Mesodermal cell (in vitro differentiated cells): ENCODE measurements around the gene EVA1C.
"Not testable (repeated sequence)": the region's sequence is repeated elsewhere in the genome, so short reads cannot be mapped to it uniquely, and the experiment has no call there.

Experiments used
- H3K27ac ChIP-seq: 2 replicates; pipeline ENCODE4 v1.7.0; 2013; ENCODE audit warnings: mild to moderate bottlenecking, low read depth, low read length, moderate library complexity; ENCODE audit not compliant: severe bottlenecking
- H3K36me3 ChIP-seq: 2 replicates; pipeline ENCODE4 v1.7.1; 2013; ENCODE audit warnings: mild to moderate bottlenecking, low read length, moderate library complexity; ENCODE audit not compliant: control insufficient read depth, insufficient read depth
- H3K4me1 ChIP-seq: one replicate; pipeline ENCODE4 v1.7.1; 2013; ENCODE audit warnings: mild to moderate bottlenecking, low read length; ENCODE audit not compliant: insufficient read depth, control insufficient read depth, poor library complexity, severe bottlenecking
- H3K4me3 ChIP-seq: 2 replicates; pipeline ENCODE4 v1.7.0; 2013; ENCODE audit warnings: low read length, control low read depth, mild to moderate bottlenecking; ENCODE audit not compliant: insufficient read depth, poor library complexity, severe bottlenecking; ENCODE audit errors: extremely low read depth
- H3K9me3 ChIP-seq: 2 replicates; pipeline ENCODE4 v1.7.1; 2013; ENCODE audit warnings: mild to moderate bottlenecking, low read length, moderate library complexity; ENCODE audit not compliant: control insufficient read depth
- WGBS, 2 experiments: methylation state at CpG; one replicate each; pipeline ENCODE4 v1.1.5; 2013; ENCODE audit warnings: missing lambda C conversion rate in 2 of 2; ENCODE audit not compliant: insufficient coverage in 2 of 2; 5-methylcytosine and 5-hydroxymethylcytosine counted together

EVA1C gene

GRCh38 chr21:32548978-32549377 is 136.5 kb downstream of the EVA1C start:
- WGBS, 2 experiments: 76 to 84% methylated on average over 5 to 6 of the region's 8 CpGs
- Histone ChIP-seq H3K36me3 (no peaks in the 10 kb centered on the region), H3K9me3 (no peaks in the 10 kb centered on the region), H3K27ac (no peak overlapping the region), H3K4me3 (no peak overlapping the region), H3K4me1 (no peaks in the 10 kb centered on the region)

- H3K36me3 ChIP-seq: no peaks in the 10 kb centered on the region
- H3K27ac ChIP-seq: no peak overlapping the region
- WGBS, 2 experiments: no CpG with 5 or more reads among the region's 1 CpG
- H3K9me3 ChIP-seq: no peaks in the 10 kb centered on the region
- no peaks in the 10 kb centered on the region for H3K4me1 ChIP-seq
- H3K4me3 ChIP-seq: no peak overlapping the region
Measured at GRCh38 chr21:32549440-32549839, 136.9 kb downstream of the EVA1C start.

GRCh38 chr21:32549886-32550285 is 137.4 kb downstream of the EVA1C start:
- H3K4me3 ChIP-seq: no peak overlapping the region
- no peaks in the 10 kb centered on the region for H3K36me3 ChIP-seq
- H3K4me1 ChIP-seq: no peaks in the 10 kb centered on the region
- 72 to 92% methylated on average over 3 of the region's 3 CpGs for WGBS, 2 experiments
- H3K27ac ChIP-seq: no peak overlapping the region
- no peaks in the 10 kb centered on the region for H3K9me3 ChIP-seq

GRCh38 chr21:32554832-32555638 is 142.5 kb downstream of the EVA1C start:
- WGBS, 2 experiments: 67 to 100% methylated on average over 1 to 3 of the region's 4 CpGs
- no peaks in the 10 kb centered on the region for H3K9me3 ChIP-seq
- no peak overlapping the region for H3K27ac ChIP-seq
- H3K4me3 ChIP-seq: no peak overlapping the region
- no peaks in the 10 kb centered on the region for H3K4me1 ChIP-seq
- H3K36me3 ChIP-seq: no peaks in the 10 kb centered on the region

GRCh38 chr21:32558106-32558505 is 145.6 kb downstream of the EVA1C start:
- Histone ChIP-seq H3K27ac (no peak overlapping the region), H3K9me3 (no peaks in the 10 kb centered on the region), H3K4me1 (no peaks in the 10 kb centered on the region), H3K4me3 (no peak overlapping the region), H3K36me3 (no peaks in the 10 kb centered on the region)
- 80 to 86% methylated on average over 1 of the region's 3 CpGs for WGBS, 2 experiments

GRCh38 chr21:32559006-32559610 is 146.6 kb downstream of the EVA1C start:
- 88 to 92% methylated on average over 5 of the region's 6 CpGs for WGBS, 2 experiments
- no peak overlapping the region for H3K27ac ChIP-seq

GRCh38 chr21:32560896-32561295 is 148.4 kb downstream of the EVA1C start:
- no peaks in the 10 kb centered on the region for H3K9me3 ChIP-seq
- no peaks in the 10 kb centered on the region for H3K4me1 ChIP-seq
- no peaks in the 10 kb centered on the region for H3K36me3 ChIP-seq
- H3K27ac ChIP-seq: no peak overlapping the region
- H3K4me3 ChIP-seq: no peak overlapping the region
- 40% methylated on average over 1 of the region's 3 CpGs; no CpG with 5 or more reads in 1 of the 2 experiments for WGBS, 2 experiments

More at GRCh38 chr21:32559006-32559610, 146.6 kb downstream of the EVA1C start:
- H3K9me3 ChIP-seq: no peaks in the 10 kb centered on the region
- no peak overlapping the region for H3K4me3 ChIP-seq
- H3K4me1 ChIP-seq: no peaks in the 10 kb centered on the region
- H3K36me3 ChIP-seq: no peaks in the 10 kb centered on the region

GRCh38 chr21:32561476-32561875 is 149.0 kb downstream of the EVA1C start:
- WGBS, 2 experiments: 50% methylated on average over 1 of the region's 1 CpG; no CpG with 5 or more reads in 1 of the 2 experiments
- H3K4me3 ChIP-seq, H3K9me3 ChIP-seq, H3K4me1 ChIP-seq, H3K27ac ChIP-seq, H3K36me3 ChIP-seq: not testable (repeated sequence)

- Histone ChIP-seq H3K36me3 (no peaks in the 10 kb centered on the region), H3K9me3 (no peaks in the 10 kb centered on the region), H3K4me3 (no peak overlapping the region), H3K27ac (no peak overlapping the region), H3K4me1 (no peaks in the 10 kb centered on the region)
- 23 to 40% methylated on average over 4 of the region's 5 CpGs for WGBS, 2 experiments
Measured at GRCh38 chr21:32562426-32562825, 149.9 kb downstream of the EVA1C start.

GRCh38 chr21:32562915-32563314 is 150.4 kb downstream of the EVA1C start:
- H3K27ac ChIP-seq: no peak overlapping the region
- no peak overlapping the region for H3K4me3 ChIP-seq
- no CpG with 5 or more reads among the region's 2 CpGs for WGBS, 2 experiments
- no peaks in the 10 kb centered on the region for H3K9me3 ChIP-seq
- H3K4me1 ChIP-seq: no peaks in the 10 kb centered on the region
- no peaks in the 10 kb centered on the region for H3K36me3 ChIP-seq
